ENCODE measurements around the gene KLC1. TPM values are rescaled to one million over a fixed set of nuclear protein-coding genes. Genes with fewer than 3 reads are reported as not detected.

The KLC1 gene
- total RNA-seq, 2 donors from 2014 or later: 168 to 287 TPM

GRCh38 chr14:103683139-103683538 lies 54.1 kb downstream of the KLC1 start:
- TF ChIP-seq POLR2A (IDR thresholded peaks at IDR 0.05) (no peak), POLR2AphosphoS5 (IDR thresholded peaks at IDR 0.05) (no peak)
- Histone ChIP-seq H3K27ac (no peak overlapping the region), H3K27me3 (replicated peaks; ENCODE audit: insufficient read depth) (no peaks in the 10 kb centered on the region), H3K4me3 (no peak overlapping the region), H3K4me1 (replicated peaks) (no peaks in the 10 kb centered on the region), H3K36me3 (peaks cover 0 to 6% of the 10 kb centered on the region in 2 donors), H3K9me3 (no peaks in the 10 kb centered on the region)
- no peak for DNase-seq (ENCODE audit: low spot score)
- WGBS: 80% methylated on average over 15 of the region's 15 CpGs
- intact Hi-C loops (cut with DNase I): no loop called here

- H3K36me3 ChIP-seq: peaks cover 0 to 6% of the 10 kb centered on the region in 2 donors
- H3K27me3 ChIP-seq (replicated peaks; ENCODE audit: insufficient read depth): no peaks in the 10 kb centered on the region
- no peak overlapping the region for H3K27ac ChIP-seq
- DNase-seq (ENCODE audit: low spot score): no peak
- no peaks in the 10 kb centered on the region for H3K4me1 ChIP-seq (replicated peaks)
- intact Hi-C loops (cut with DNase I): no loop called here
- no peak overlapping the region for H3K4me3 ChIP-seq
- no peaks in the 10 kb centered on the region for H3K9me3 ChIP-seq
- 79% methylated on average over 6 of the region's 6 CpGs for WGBS
- TF ChIP-seq POLR2A (IDR thresholded peaks at IDR 0.05) (no peak), CTCF (IDR thresholded peaks at IDR 0.05) (no peak), POLR2AphosphoS5 (IDR thresholded peaks at IDR 0.05) (no peak)
Observed at GRCh38 chr14:103684471-103684870, 55.5 kb downstream of the KLC1 start.

DNA sequence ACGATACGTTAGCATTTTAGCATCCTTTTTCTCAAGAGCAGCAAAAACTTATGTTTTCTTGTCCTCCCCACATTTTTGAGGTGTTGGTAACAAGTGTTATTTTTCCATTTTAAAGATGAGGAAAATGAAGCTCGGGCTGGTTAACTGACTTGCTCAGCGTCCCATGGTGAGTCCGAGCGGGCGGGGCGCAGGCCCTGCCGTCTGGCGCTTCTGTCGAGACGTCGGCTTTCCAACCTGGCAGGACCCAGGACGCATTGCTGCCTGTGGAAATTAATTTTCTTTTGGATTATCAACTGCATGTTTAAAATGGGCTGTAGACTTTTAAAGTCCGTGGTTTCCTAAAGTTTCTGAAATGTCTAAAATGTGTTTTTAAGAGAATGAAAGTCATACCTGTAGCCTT lies 55.9 kb downstream of the KLC1 start:
- Histone ChIP-seq H3K4me3 (no peak overlapping the region), H3K9me3 (no peaks in the 10 kb centered on the region), H3K27me3 (replicated peaks; ENCODE audit: insufficient read depth) (no peaks in the 10 kb centered on the region), H3K36me3 (peaks cover 0 to 6% of the 10 kb centered on the region in 2 donors), H3K27ac (no peak overlapping the region), H3K4me1 (replicated peaks) (no peaks in the 10 kb centered on the region)
- 88% methylated on average over 15 of the region's 15 CpGs for WGBS
- TF ChIP-seq POLR2A (IDR thresholded peaks at IDR 0.05) (no peak), CTCF (IDR thresholded peaks at IDR 0.05) (no peak), POLR2AphosphoS5 (IDR thresholded peaks at IDR 0.05) (no peak)
- intact Hi-C loops (cut with DNase I): no loop called here
- no peak for DNase-seq (ENCODE audit: low spot score)

DNA sequence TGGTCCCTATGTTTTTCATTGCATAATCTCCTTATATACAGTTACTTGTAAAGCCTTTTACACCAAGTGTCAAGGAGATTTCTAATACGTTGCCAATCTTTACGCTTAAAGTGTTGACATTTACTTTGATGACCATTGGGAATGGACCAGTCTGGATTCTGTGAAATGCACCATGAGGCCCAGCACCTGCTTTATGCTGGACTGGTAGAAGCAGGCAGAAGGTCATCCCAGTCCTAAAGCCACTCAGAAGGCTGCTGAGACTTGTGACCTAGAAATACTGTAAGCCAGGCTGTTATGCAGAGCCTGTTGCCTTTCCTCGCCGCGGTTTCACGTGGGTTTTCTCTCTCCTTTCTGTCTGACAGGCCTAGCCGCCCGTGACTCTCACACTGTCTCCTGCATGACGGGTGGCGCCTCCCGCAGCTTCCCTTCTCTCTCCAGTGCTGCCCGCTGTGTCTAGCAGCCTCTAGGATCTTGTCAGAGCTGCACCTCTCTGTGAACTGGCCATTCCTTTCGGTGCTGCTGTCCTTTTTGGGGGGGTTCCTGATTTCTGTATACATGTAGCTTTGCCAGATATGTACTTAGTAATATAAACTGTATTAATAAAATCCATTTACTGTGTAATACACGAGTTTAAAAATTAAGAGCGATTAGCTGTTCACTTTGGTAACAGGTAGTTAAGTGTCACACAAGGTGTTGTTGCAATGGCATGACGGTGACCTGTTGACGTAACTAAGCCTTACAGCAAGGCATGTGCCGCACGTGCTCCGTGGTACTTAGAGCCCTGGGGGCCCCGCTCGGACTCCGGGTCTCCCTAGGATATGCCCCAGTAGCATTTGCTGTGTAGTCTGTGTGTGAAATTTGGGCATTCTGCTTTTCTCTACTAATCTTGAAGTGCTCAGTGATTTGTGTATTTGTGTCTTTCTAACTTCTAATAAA lies 56.5 kb downstream of the KLC1 start:
- no peak for DNase-seq (ENCODE audit: low spot score)
- intact Hi-C loops (cut with DNase I): no loop called here
- H3K9me3 ChIP-seq: no peaks in the 10 kb centered on the region
- 87% methylated on average over 23 of the region's 23 CpGs for WGBS
- H3K4me1 ChIP-seq (replicated peaks): no peaks in the 10 kb centered on the region
- no peak overlapping the region for H3K27ac ChIP-seq
- peaks cover 0 to 6% of the 10 kb centered on the region in 2 donors for H3K36me3 ChIP-seq
- H3K4me3 ChIP-seq: no peak overlapping the region
- H3K27me3 ChIP-seq (replicated peaks; ENCODE audit: insufficient read depth): no peaks in the 10 kb centered on the region
- TF ChIP-seq POLR2AphosphoS5 (IDR thresholded peaks at IDR 0.05) (no peak), CTCF (IDR thresholded peaks at IDR 0.05) (no peak), POLR2A (IDR thresholded peaks at IDR 0.05) (no peak)

DNA sequence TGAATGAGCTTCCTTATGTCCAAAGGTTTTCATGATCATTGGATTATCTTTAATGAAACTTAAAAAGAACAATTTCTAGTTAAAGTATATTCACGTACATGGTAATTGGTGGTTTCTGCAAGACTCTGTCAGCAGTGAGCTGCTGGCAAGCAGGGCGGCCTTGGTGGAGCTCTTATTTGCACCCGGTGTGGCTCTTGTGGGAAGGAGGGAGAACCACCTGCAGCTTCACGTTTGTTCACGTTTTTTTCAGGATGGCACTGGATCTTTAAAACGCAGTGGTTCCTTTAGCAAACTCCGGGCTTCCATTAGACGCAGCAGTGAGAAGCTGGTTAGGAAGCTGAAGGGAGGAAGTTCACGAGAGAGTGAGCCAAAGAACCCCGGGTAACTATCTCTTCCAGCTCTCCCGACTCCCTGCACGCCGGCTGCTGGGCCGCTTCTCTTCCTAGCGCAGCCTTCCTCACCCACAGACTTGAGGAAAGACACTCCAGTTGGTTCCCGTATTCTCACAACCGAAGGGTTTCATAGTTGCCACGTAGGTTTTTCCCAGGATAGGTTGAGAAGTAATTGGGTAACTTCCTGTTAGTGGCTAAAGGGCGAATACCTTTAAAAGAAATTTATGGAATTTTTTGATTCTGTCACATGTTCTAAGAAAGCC lies 57.9 kb downstream of the KLC1 start:
- Histone ChIP-seq H3K27me3 (replicated peaks; ENCODE audit: insufficient read depth) (no peaks in the 10 kb centered on the region), H3K4me3 (no peak overlapping the region), H3K9me3 (no peaks in the 10 kb centered on the region), H3K36me3 (peaks cover 0 to 6% of the 10 kb centered on the region in 2 donors), H3K4me1 (replicated peaks) (no peaks in the 10 kb centered on the region), H3K27ac (no peak overlapping the region)
- intact Hi-C loops (cut with DNase I): no loop called here
- TF ChIP-seq CTCF (IDR thresholded peaks at IDR 0.05): no peak
- TF ChIP-seq POLR2A (IDR thresholded peaks at IDR 0.05): no peak
- TF ChIP-seq POLR2AphosphoS5 (IDR thresholded peaks at IDR 0.05): no peak
- DNase-seq (ENCODE audit: low spot score): no peak
- 87% methylated on average over 19 of the region's 19 CpGs for WGBS
